ENCODE results near the gene MDGA2.
"Not testable (repeated sequence)": the region's sequence is repeated elsewhere in the genome, so short reads cannot be mapped to it uniquely, and the experiment has no call there.

Gene MDGA2

GRCh38 chr14:47665337-47666134, 9.9 kb downstream of the MDGA2 start:
- ATAC-seq (replicated peaks; ENCODE audit: extremely low read depth, poor library complexity, severe bottlenecking) (no peak), DNase-seq (ENCODE audit: low spot score in 2 of 2) (no peak)
- Mint-ChIP-seq H3K9me3 (peaks cover 18% of the 10 kb centered on the region), H3K4me1 (no peaks in the 10 kb centered on the region), H3K36me3 (ENCODE audit: insufficient read depth) (no peaks in the 10 kb centered on the region), H3K27me3 (no peaks in the 10 kb centered on the region), H3K27ac (ENCODE audit: low read depth) (no peak overlapping the region), H3K4me3 (no peak overlapping the region)

- ATAC-seq (replicated peaks; ENCODE audit: extremely low read depth, poor library complexity, severe bottlenecking) = no peak
- Mint-ChIP-seq H3K9me3 (peaks cover 20% of the 10 kb centered on the region), H3K4me3 (no peak overlapping the region), H3K27ac (ENCODE audit: low read depth) (no peak overlapping the region), H3K36me3 (ENCODE audit: insufficient read depth) (no peaks in the 10 kb centered on the region), H3K27me3 (no peaks in the 10 kb centered on the region), H3K4me1 (no peaks in the 10 kb centered on the region)
- DNase-seq (ENCODE audit: low spot score in 2 of 2) = no peak
Measured at GRCh38 chr14:47662466-47662865, 12.9 kb downstream of the MDGA2 start.

DNA sequence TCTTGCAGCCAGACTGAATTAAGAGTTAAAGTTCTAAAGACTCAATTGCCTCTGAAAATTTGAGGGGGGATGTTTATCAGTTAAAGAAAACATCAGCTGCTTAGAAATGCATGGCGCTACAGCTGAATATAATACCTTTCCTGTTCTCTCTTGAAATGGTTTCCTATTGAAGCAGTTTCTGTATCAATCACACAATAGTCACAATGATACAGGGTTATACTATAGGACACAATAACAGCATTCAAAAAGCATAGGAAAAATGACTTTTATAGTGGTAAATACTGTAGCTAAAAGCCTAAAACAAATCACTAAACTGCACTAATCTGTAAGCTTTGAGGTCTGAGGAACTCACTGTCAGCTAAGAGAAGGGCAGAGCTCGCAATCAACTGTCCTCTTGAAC, 15.2 kb downstream of the MDGA2 start:
- no peaks in the 10 kb centered on the region for H3K36me3 Mint-ChIP-seq (ENCODE audit: insufficient read depth)
- H3K27me3 Mint-ChIP-seq = no peaks in the 10 kb centered on the region
- H3K4me3 Mint-ChIP-seq = no peak overlapping the region
- no peak overlapping the region for H3K27ac Mint-ChIP-seq (ENCODE audit: low read depth)
- ATAC-seq (replicated peaks; ENCODE audit: extremely low read depth, poor library complexity, severe bottlenecking) (no peak), DNase-seq (ENCODE audit: low spot score in 2 of 2) (no peak)
- H3K9me3 Mint-ChIP-seq = peaks cover 17% of the 10 kb centered on the region
- no peaks in the 10 kb centered on the region for H3K4me1 Mint-ChIP-seq

- peaks cover 12% of the 10 kb centered on the region for H3K9me3 Mint-ChIP-seq
- ATAC-seq (replicated peaks; ENCODE audit: extremely low read depth, poor library complexity, severe bottlenecking) = no peak
Measured at GRCh38 chr14:47658041-47658440, 17.4 kb downstream of the MDGA2 start.

DNA sequence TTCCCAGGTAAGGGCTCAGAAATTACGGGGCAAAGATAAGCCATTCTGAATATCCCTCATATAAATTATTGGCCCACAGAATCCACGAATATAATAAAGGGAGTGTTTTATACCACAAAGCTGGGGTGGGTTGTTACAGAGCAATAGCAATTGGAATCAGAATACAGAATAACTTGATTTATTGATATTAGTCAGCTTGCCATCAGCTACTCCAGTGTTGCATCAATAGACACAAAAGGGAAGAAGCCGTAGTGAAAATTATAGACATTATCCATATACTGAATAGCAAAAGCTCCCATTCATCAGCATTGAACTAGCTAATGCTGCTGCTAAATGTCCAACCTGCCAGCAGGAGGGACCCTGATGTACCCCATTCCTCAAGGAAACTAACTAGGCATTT, 18.3 kb downstream of the MDGA2 start:
- ATAC-seq (replicated peaks; ENCODE audit: extremely low read depth, poor library complexity, severe bottlenecking) (no peak), DNase-seq (ENCODE audit: low spot score in 2 of 2) (no peak)
- H3K9me3 Mint-ChIP-seq = peaks cover 6% of the 10 kb centered on the region
- H3K27me3 Mint-ChIP-seq = no peaks in the 10 kb centered on the region
- H3K36me3 Mint-ChIP-seq (ENCODE audit: insufficient read depth) = no peaks in the 10 kb centered on the region
- no peak overlapping the region for H3K4me3 Mint-ChIP-seq
- no peak overlapping the region for H3K27ac Mint-ChIP-seq (ENCODE audit: low read depth)
- H3K4me1 Mint-ChIP-seq = no peaks in the 10 kb centered on the region

More at GRCh38 chr14:47658041-47658440, 17.4 kb downstream of the MDGA2 start:
- Mint-ChIP-seq H3K27ac (ENCODE audit: low read depth) (no peak overlapping the region), H3K4me3 (no peak overlapping the region), H3K27me3 (no peaks in the 10 kb centered on the region), H3K36me3 (ENCODE audit: insufficient read depth) (no peaks in the 10 kb centered on the region), H3K4me1 (no peaks in the 10 kb centered on the region)
- DNase-seq (ENCODE audit: low spot score in 2 of 2) = no peak

DNA sequence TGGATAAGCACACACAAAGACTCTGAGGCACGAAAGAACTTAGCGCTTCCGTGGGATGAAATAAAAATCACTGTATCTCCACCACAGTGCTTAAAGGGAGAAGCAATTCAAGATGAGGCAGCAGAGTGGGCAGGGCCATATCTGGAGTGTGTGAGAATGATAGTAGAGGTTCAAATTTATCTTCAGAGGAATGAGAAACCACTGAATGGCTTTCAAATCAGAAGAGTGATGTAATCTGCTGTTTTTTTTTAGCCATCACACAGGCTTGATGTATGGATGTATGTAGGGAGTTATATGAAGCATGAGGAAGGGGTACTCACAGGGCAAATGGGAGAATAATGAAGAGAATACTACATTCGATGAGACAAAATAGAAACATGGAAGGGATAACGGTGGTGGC, 24.1 kb downstream of the MDGA2 start:
- Mint-ChIP-seq H3K9me3 (peaks cover 10% of the 10 kb centered on the region), H3K27ac (ENCODE audit: low read depth) (no peak overlapping the region), H3K27me3 (no peaks in the 10 kb centered on the region), H3K36me3 (ENCODE audit: insufficient read depth) (no peaks in the 10 kb centered on the region), H3K4me1 (no peaks in the 10 kb centered on the region), H3K4me3 (no peak overlapping the region)
- DNase-seq (ENCODE audit: low spot score in 2 of 2) = no peak
- ATAC-seq (replicated peaks; ENCODE audit: extremely low read depth, poor library complexity, severe bottlenecking) = no peak

DNA sequence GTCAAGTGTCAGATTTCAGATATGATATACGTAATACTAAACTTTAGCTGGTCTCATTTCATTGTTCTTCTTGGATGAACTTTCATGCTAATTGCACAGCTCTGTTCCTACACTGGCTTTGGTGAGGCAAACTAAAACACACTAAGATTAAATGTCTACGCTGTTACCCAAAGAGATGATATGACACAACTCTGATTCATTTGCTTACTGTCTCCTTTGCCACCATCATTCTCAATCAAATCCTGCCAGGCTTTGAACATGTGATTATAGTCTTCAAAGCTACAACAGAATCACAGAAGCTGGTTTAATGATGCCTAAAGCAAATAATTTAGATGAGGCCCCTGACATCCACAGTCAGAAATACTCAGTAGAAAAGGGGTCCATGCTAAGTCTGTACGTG, 37.7 kb downstream of the MDGA2 start:
- Mint-ChIP-seq H3K27ac (ENCODE audit: low read depth) (no peak overlapping the region), H3K36me3 (ENCODE audit: insufficient read depth) (no peaks in the 10 kb centered on the region), H3K4me1 (no peaks in the 10 kb centered on the region), H3K4me3 (no peak overlapping the region), H3K27me3 (no peaks in the 10 kb centered on the region), H3K9me3 (peaks cover 29% of the 10 kb centered on the region)
- DNase-seq (ENCODE audit: low spot score in 2 of 2) = no peak
- no peak for ATAC-seq (replicated peaks; ENCODE audit: extremely low read depth, poor library complexity, severe bottlenecking)

GRCh38 chr14:47626151-47627035, 49.0 kb downstream of the MDGA2 start:
- H3K27me3 Mint-ChIP-seq = no peaks in the 10 kb centered on the region

DNA sequence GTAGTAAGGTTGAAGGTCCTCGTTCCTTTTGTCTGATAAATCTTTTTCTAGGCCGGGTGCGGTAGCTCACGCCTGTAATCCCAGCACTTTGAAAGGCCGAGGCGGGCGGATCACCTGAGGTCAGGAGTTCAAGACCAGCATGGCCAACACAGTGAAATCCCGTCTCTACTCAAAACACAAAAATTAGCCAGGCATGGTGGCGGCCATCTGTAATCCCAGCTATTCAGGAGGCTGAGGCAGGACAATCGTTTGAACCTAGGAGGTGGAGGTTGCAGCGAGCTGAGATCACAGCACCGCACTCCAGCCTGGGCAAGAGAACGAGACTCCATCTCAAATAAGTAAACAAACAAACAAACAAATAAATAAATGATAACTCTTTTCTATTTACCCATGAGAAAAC, 51.3 kb downstream of the MDGA2 start:
- H3K27me3 Mint-ChIP-seq; H3K4me3 Mint-ChIP-seq; DNase-seq (ENCODE audit: low spot score in 2 of 2); ATAC-seq (replicated peaks; ENCODE audit: extremely low read depth, poor library complexity, severe bottlenecking); H3K4me1 Mint-ChIP-seq; H3K36me3 Mint-ChIP-seq (ENCODE audit: insufficient read depth); H3K27ac Mint-ChIP-seq (ENCODE audit: low read depth): not testable (repeated sequence)
- H3K9me3 Mint-ChIP-seq = peaks cover 12% of the 10 kb centered on the region

More at GRCh38 chr14:47626151-47627035, 49.0 kb downstream of the MDGA2 start:
- H3K9me3 Mint-ChIP-seq = peaks cover 16% of the 10 kb centered on the region
- H3K4me1 Mint-ChIP-seq = no peaks in the 10 kb centered on the region
- DNase-seq (ENCODE audit: low spot score in 2 of 2) = no peak
- ATAC-seq (replicated peaks; ENCODE audit: extremely low read depth, poor library complexity, severe bottlenecking) = no peak
- H3K27ac Mint-ChIP-seq (ENCODE audit: low read depth) = no peak overlapping the region
- no peak overlapping the region for H3K4me3 Mint-ChIP-seq
- H3K36me3 Mint-ChIP-seq (ENCODE audit: insufficient read depth) = peaks cover 3% of the 10 kb centered on the region

GRCh38 chr14:47619392-47619791, 56.0 kb downstream of the MDGA2 start:
- peaks cover 6% of the 10 kb centered on the region for H3K9me3 Mint-ChIP-seq
- no peak overlapping the region for H3K4me3 Mint-ChIP-seq
- no peak overlapping the region for H3K27ac Mint-ChIP-seq (ENCODE audit: low read depth)
- H3K27me3 Mint-ChIP-seq = no peaks in the 10 kb centered on the region
- ATAC-seq (replicated peaks; ENCODE audit: extremely low read depth, poor library complexity, severe bottlenecking) (no peak), DNase-seq (ENCODE audit: low spot score in 2 of 2) (no peak)
- H3K4me1 Mint-ChIP-seq = no peaks in the 10 kb centered on the region
- no peaks in the 10 kb centered on the region for H3K36me3 Mint-ChIP-seq (ENCODE audit: insufficient read depth)

- DNase-seq (ENCODE audit: low spot score in 2 of 2) (no peak), ATAC-seq (replicated peaks; ENCODE audit: extremely low read depth, poor library complexity, severe bottlenecking) (no peak)
- no peaks in the 10 kb centered on the region for H3K36me3 Mint-ChIP-seq (ENCODE audit: insufficient read depth)
- no peaks in the 10 kb centered on the region for H3K4me1 Mint-ChIP-seq
- no peaks in the 10 kb centered on the region for H3K27me3 Mint-ChIP-seq
- H3K9me3 Mint-ChIP-seq = peaks cover 38% of the 10 kb centered on the region
- no peak overlapping the region for H3K4me3 Mint-ChIP-seq
- H3K27ac Mint-ChIP-seq (ENCODE audit: low read depth) = no peak overlapping the region
Measured at GRCh38 chr14:47606566-47606965, 68.8 kb downstream of the MDGA2 start.

- Mint-ChIP-seq H3K27ac (ENCODE audit: low read depth) (no peak overlapping the region), H3K36me3 (ENCODE audit: insufficient read depth) (no peaks in the 10 kb centered on the region), H3K27me3 (no peaks in the 10 kb centered on the region), H3K4me3 (no peak overlapping the region), H3K4me1 (no peaks in the 10 kb centered on the region), H3K9me3 (peaks cover 6% of the 10 kb centered on the region)
- DNase-seq (ENCODE audit: low spot score in 2 of 2) (no peak), ATAC-seq (replicated peaks; ENCODE audit: extremely low read depth, poor library complexity, severe bottlenecking) (no peak)
Measured at GRCh38 chr14:47596860-47597259, 78.5 kb downstream of the MDGA2 start.

DNA sequence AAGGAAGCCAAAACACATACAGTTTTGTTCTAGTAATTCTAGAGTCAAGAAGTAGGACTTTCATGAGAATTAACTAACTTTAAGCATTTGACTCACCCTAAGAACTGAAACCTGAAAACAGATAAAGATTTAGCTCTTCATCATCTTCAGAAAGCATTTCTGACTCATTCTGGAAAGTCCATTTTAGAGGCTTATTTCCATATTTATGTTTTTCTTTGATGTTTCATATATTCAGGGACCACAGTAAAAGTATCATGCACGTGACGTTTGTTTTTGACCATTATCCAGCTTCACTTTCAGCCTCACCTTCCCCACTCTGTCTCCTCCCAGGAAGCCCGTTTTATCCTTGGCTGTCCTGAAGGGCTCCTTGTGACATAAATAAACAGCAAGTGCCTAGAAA, 79.2 kb downstream of the MDGA2 start:
- H3K27ac Mint-ChIP-seq (ENCODE audit: low read depth) = no peak overlapping the region
- no peak overlapping the region for H3K4me3 Mint-ChIP-seq
- no peaks in the 10 kb centered on the region for H3K36me3 Mint-ChIP-seq (ENCODE audit: insufficient read depth)
- peaks cover 6% of the 10 kb centered on the region for H3K9me3 Mint-ChIP-seq
- no peaks in the 10 kb centered on the region for H3K27me3 Mint-ChIP-seq
- DNase-seq (ENCODE audit: low spot score in 2 of 2) (no peak), ATAC-seq (replicated peaks; ENCODE audit: extremely low read depth, poor library complexity, severe bottlenecking) (no peak)
- no peaks in the 10 kb centered on the region for H3K4me1 Mint-ChIP-seq

Data from central memory CD8-positive, alpha-beta T cell (primary cell).